Stimulated activated CD4-positive, alpha-beta T cell treated with anti-CD3 and anti-CD28 coated beads, Interleukin-12 subunit alpha, Interleukin-12 subunit beta, amount 100 ng/mL, for 4 hours (primary cell): ENCODE results near the gene TCF7L2.

Experiments used
- DNase-seq: peaks from one replicate; pipeline ENCODE4 v3.0.0-alpha.2; 2020

Gene TCF7L2

GRCh38 chr10:113000876-113001598 lies 51.0 kb downstream of the TCF7L2 start:
- DNase-seq: no peak

- DNase-seq: no peak
These were observed 51.8 kb downstream of the TCF7L2 start for GRCh38 chr10:113001599-113002448.

GRCh38 chr10:113002449-113002777 lies 52.4 kb downstream of the TCF7L2 start:
- DNase-seq: no peak

- no peak for DNase-seq
These were observed 53.0 kb downstream of the TCF7L2 start for GRCh38 chr10:113003052-113003451.

GRCh38 chr10:113004069-113004618 lies 54.1 kb downstream of the TCF7L2 start:
- DNase-seq: no peak

- no peak for DNase-seq
These were observed 55.3 kb downstream of the TCF7L2 start for GRCh38 chr10:113005380-113005779.

- DNase-seq: no peak
These were observed 56.8 kb downstream of the TCF7L2 start for GRCh38 chr10:113006656-113007342.

- peak; percentile 8 for DNase-seq
These were observed 57.3 kb downstream of the TCF7L2 start for GRCh38 chr10:113007343-113007771.

- DNase-seq: no peak
These were observed 57.8 kb downstream of the TCF7L2 start for GRCh38 chr10:113007821-113008220.

GRCh38 chr10:113011592-113012374 lies 61.7 kb downstream of the TCF7L2 start:
- no peak for DNase-seq

- DNase-seq: no peak
These were observed 65.2 kb downstream of the TCF7L2 start for GRCh38 chr10:113015201-113015600.

GRCh38 chr10:113017376-113017775 lies 67.3 kb downstream of the TCF7L2 start:
- no peak for DNase-seq

- DNase-seq: no peak
These were observed 68.0 kb downstream of the TCF7L2 start for GRCh38 chr10:113018034-113018433.

- DNase-seq: no peak
These were observed 69.0 kb downstream of the TCF7L2 start for GRCh38 chr10:113019096-113019495.

GRCh38 chr10:113019692-113020474 lies 69.8 kb downstream of the TCF7L2 start:
- DNase-seq: no peak

GRCh38 chr10:113020475-113020753 lies 70.4 kb downstream of the TCF7L2 start:
- no peak for DNase-seq

- no peak for DNase-seq
These were observed 70.8 kb downstream of the TCF7L2 start for GRCh38 chr10:113020838-113021237.

- no peak for DNase-seq
These were observed 71.4 kb downstream of the TCF7L2 start for GRCh38 chr10:113021268-113022040.

GRCh38 chr10:113022265-113022664 lies 72.2 kb downstream of the TCF7L2 start:
- DNase-seq: no peak

GRCh38 chr10:113023017-113023416 lies 73.0 kb downstream of the TCF7L2 start:
- no peak for DNase-seq

GRCh38 chr10:113024930-113025329 lies 74.9 kb downstream of the TCF7L2 start:
- DNase-seq: no peak
